NCI-H510A (cell line): ENCODE results near the gene CDH4.

Source experiments
- DNase-seq: peaks from one replicate; lab custom pipeline; 2025; lab: John Stamatoyannopoulos, UW

The CDH4 gene

GRCh38 chr20:61766921-61767610 lies 515.0 kb downstream of the CDH4 start:
- no peak for DNase-seq

DNA sequence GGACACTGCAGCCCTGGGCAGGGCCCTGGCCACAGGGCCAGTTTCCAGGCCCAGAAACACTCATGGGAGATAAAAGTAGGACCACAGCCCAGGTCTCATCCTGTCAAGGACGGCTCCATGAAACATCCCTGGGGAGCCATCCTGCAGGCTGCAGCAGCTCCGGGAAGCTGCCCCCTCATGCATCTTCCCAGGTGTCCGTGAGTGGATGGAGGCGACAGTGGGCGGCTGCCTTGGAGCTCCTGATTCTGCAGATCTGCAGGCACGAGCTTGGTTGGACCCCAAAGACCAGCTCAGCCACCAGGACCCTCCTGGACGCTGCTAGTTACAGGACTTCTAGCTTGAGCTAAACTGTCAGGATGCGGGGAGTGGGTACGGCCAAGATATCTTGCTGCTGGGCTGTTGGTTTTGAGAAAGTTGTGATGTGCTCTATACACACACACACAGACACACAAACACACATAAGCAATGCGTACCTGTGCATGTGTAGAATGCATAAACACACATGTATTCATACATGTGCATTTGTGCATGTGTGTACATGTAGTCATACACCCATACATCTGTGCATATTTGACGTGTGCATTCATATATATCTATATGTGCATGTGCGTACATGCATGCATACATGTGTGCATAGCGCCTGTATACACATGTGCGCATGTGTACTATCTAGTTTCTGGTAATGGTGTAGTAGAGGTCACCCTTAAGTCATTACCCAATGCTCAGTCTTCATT lies 515.9 kb downstream of the CDH4 start:
- no peak for DNase-seq

- no peak for DNase-seq
These were observed 516.7 kb downstream of the CDH4 start for GRCh38 chr20:61768571-61769285.

DNA sequence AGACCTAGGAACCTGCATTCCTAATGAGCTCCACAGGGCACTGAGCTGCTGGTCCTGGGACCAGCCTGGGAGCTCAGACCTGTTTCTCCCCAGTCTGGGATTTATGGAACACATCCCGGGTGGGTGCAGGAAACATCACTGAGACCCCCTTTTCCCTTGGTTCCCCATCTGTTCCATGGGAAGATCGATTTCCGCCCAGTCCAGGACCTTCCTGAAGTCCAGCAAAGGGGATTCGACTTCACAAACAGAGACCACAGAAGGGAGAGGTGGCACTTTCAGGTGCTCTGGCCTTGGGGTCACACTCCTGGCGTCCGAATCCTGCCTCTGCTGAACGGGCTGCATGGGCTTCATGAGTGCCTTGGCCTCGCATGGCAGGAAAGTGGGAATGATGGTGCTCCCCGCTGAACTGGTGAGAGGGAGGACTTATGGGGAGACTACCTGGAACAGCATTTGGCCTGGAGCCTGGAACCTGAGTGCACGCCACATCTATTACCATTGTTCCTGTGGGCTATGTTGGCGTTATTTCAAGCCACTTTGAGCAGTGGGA lies 517.3 kb downstream of the CDH4 start:
- no peak for DNase-seq

- DNase-seq, result no peak
These were observed 518.1 kb downstream of the CDH4 start for GRCh38 chr20:61770113-61770585.

- no peak for DNase-seq
These were observed 519.8 kb downstream of the CDH4 start for GRCh38 chr20:61771805-61772350.

GRCh38 chr20:61772828-61773631 lies 521.0 kb downstream of the CDH4 start:
- no peak for DNase-seq

GRCh38 chr20:61773926-61774587 lies 522.0 kb downstream of the CDH4 start:
- no peak for DNase-seq

GRCh38 chr20:61775423-61775822 lies 523.4 kb downstream of the CDH4 start:
- no peak for DNase-seq

- DNase-seq, result no peak
These were observed 524.5 kb downstream of the CDH4 start for GRCh38 chr20:61776491-61777075.

- DNase-seq, result no peak
These were observed 525.9 kb downstream of the CDH4 start for GRCh38 chr20:61777773-61778494.

GRCh38 chr20:61778495-61778863 lies 526.4 kb downstream of the CDH4 start:
- DNase-seq, result no peak

DNA sequence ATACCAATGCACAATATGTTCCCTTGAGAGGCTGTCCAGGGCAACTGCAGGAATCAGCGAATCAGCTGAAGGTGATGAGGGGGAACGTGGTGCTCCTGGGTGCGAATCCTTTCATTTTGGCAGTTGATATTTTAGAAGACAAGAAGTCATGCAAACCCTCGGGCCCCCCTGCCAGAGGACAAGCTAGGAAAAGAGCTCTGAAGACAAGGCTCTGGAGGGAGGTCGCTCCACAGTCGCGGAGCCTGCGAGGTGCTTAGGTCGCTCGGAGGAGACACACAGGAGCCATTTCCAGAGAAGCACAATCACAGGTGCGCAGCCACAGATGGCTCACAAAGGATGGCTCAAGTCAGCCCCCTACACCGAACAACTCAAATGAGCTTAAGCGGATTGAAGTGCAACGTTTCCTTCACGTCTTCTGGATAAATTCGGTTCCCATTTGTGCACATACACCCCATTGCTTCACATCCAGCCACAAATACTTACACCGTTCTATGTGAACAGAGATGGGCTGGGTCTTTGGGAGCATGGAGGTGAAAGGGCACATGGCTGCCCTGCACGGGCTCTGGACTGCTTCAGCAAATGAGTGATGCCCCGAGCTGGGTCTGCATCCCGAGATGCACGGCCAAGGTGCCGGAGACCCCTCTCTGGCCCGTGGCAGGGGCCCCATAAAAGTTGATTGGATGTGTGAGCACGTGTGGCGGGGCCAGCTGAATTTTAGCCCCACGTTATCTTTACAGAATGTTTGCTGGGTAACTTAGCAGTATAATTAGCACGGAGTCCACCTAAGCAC lies 527.3 kb downstream of the CDH4 start:
- no peak for DNase-seq

DNA sequence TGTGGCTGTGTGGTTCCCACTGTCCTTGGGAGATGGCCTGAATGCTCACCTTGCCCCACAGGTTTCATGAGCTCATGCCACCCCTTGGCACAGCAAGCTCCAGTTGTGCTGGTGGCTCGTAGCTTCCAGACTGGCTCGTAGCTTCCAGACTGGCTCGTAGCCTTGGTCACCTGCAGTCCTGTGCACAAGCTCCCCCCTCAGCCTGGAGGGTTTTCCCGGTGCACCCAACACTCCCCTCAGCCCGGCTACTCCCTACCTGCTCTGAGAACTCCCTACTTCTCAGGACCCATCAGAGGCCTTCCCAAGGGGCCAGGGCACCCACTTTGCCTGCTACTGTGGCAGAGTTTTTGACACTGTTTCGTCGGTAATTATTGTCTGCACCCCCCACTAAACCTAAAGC lies 528.0 kb downstream of the CDH4 start:
- DNase-seq, result no peak

GRCh38 chr20:61784801-61785566 lies 532.9 kb downstream of the CDH4 start:
- no peak for DNase-seq

DNA sequence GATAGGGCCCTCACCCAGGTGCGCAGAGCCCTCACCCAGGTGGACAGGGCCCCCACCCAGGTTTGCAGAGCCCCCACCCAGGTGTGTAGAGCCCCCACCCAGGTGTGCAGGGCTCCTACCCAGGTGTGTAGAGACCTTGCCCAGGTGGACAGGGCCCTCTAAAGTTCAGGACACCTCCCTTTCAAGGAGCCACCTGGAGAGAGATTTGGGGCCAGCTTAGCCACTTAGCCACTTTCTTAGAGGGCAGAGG lies 533.4 kb downstream of the CDH4 start:
- DNase-seq, result no peak

- DNase-seq, result no peak
These were observed 534.2 kb downstream of the CDH4 start for GRCh38 chr20:61786230-61786629.

GRCh38 chr20:61788343-61788742 lies 536.3 kb downstream of the CDH4 start:
- no peak for DNase-seq

- DNase-seq, result no peak
These were observed 537.3 kb downstream of the CDH4 start for GRCh38 chr20:61789329-61789728.
